ENCODE measurements around the gene PSME4. TPM values are rescaled to one million over a fixed set of nuclear protein-coding genes. Genes with fewer than 3 reads are reported as not detected.

PSME4 gene
- total and polyA plus RNA-seq, 2 experiments from 2014 or later: 44.7 to 98.6 TPM

GRCh38 chr2:53964987-53965687, 5.7 kb downstream of the PSME4 start:
- peak overlapping the region; percentile 68 for H3K27ac Mint-ChIP-seq
- H3K4me3 Mint-ChIP-seq: no peak overlapping the region
- H3K4me1 Mint-ChIP-seq: peaks cover 56% of the 10 kb centered on the region
- H3K27me3 Mint-ChIP-seq (ENCODE audit: insufficient read depth, low read depth, poor library complexity): peaks cover 5% of the 10 kb centered on the region
- H3K36me3 Mint-ChIP-seq (ENCODE audit: low read depth): no peaks in the 10 kb centered on the region
- Histone ChIP-seq H4K20me1 (replicated peaks; ENCODE audit: insufficient read depth) (peaks cover 22% of the 10 kb centered on the region), H3K9me2 (ENCODE audit: insufficient read depth) (no peaks in the 10 kb centered on the region), H3K27me3 (ENCODE audit: insufficient read depth) (no peaks in the 10 kb centered on the region), H3K4me2 (peak overlapping the region; percentile 24), H3K79me2 (replicated peaks; ENCODE audit: insufficient read depth) (peaks cover 100% of the 10 kb centered on the region), H3K4me1 (ENCODE audit: insufficient read depth) (peaks cover 56% of the 10 kb centered on the region), H2AFZ (no peak overlapping the region), H3K27ac (ENCODE audit: low read depth) (peak overlapping the region; percentile 4; the same call in 1 of the 2 replicates), H3F3A (replicated peaks; ENCODE audit: low read depth) (no peaks in the 10 kb centered on the region), H3K4me3 (no peak overlapping the region), H3K36me3 (ENCODE audit: insufficient read depth) (no peaks in the 10 kb centered on the region)
- no peak for TF ChIP-seq ZNF114 (CRISPR knock-in tag; IDR thresholded peaks at IDR 0.05)
- no peak for TF ChIP-seq ZNF462 (CRISPR knock-in tag; IDR thresholded peaks at IDR 0.05)
- TF ChIP-seq CREB1 (CRISPR knock-in tag; IDR thresholded peaks at IDR 0.05; ENCODE audit: low read depth): no peak
- no peak for TF ChIP-seq STAT1 (IDR thresholded peaks at IDR 0.05; ENCODE audit: unreplicated experiment)
- no peak for TF ChIP-seq EZH2phosphoT487 (IDR thresholded peaks at IDR 0.05; ENCODE audit: unreplicated experiment)
- no peak for TF ChIP-seq ETS1 (IDR thresholded peaks at IDR 0.05)
- no peak for TF ChIP-seq NANOG (IDR thresholded peaks at IDR 0.05; ENCODE audit: borderline replicate concordance)
- TF ChIP-seq JUNB (IDR thresholded peaks at IDR 0.05; ENCODE audit: unreplicated experiment): no peak
- TF ChIP-seq EZH2 (IDR thresholded peaks at IDR 0.05; ENCODE audit: low read depth, unreplicated experiment): no peak
- TF ChIP-seq POLR2AphosphoS5 (IDR thresholded peaks at IDR 0.05; ENCODE audit: low read depth): no peak
- no peak for TF ChIP-seq CTCF (conservative IDR thresholded peaks at IDR 0.05; ENCODE audit: low read depth in 2 of 2)
- no peak for TF ChIP-seq REST (IDR thresholded peaks at IDR 0.05; ENCODE audit: unreplicated experiment)
- TF ChIP-seq ZNF331 (CRISPR knock-in tag; IDR thresholded peaks at IDR 0.05; ENCODE audit: low read depth): no peak
- ATAC-seq: peak; percentile 19; the same call in 1 of the 3 replicates
- DNase-seq (ENCODE audit: low spot score): peak; percentile 48
- no peaks in the 10 kb centered on the region for H3K9me3 Mint-ChIP-seq

Data from GM23338 (cell line).